ENCODE results near the gene RIBC2.

Gene RIBC2

DNA sequence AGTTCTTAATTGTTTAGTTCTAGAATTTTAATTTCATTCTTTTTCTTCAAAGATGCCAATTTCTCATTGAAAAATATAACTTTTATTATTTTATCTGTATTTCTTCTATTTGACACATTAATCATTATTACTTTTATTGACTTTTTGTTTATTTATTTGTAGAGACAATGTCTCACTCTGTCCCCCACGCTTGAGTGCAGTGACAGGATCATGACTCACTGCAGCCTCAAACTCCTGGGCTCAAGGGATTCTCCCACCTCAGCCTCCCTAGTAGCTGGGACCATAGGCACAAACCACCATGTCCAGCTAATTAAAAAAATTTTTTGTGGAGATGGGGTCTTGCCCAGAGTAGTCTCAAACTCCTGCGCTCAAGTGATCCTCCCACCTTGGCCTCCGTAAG lies 58.9 kb downstream of the RIBC2 start:
- no peak for DNase-seq

DNA sequence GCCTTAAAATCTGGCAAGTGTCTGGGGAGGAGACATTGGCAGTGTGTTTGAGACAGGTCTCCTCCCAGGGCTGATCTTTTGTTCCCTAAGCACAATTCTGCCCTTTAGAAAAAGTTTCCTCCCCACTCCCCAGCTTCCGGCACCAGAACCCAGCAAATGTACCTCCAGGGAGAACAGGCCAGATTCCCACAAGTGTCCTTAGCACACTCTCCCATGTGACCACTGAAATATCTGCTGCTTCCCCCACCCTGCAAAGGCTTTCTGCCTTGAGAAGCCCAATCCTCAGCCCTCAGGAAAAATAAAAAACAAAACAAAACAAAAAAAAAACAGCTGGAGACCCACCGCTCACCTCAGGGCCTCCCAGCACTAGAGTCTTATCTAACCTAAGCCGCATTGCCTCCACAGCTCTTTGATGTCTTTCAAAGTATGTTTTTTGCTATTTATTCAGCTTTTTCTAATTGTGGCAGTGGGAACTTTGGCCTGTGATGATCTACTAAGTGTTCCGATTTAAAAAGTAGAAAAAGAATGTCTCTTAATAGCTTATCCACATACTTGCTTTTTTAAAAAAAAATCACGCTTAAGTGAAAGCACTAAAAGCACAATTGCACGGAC lies 60.2 kb downstream of the RIBC2 start:
- no peak for DNase-seq

DNA sequence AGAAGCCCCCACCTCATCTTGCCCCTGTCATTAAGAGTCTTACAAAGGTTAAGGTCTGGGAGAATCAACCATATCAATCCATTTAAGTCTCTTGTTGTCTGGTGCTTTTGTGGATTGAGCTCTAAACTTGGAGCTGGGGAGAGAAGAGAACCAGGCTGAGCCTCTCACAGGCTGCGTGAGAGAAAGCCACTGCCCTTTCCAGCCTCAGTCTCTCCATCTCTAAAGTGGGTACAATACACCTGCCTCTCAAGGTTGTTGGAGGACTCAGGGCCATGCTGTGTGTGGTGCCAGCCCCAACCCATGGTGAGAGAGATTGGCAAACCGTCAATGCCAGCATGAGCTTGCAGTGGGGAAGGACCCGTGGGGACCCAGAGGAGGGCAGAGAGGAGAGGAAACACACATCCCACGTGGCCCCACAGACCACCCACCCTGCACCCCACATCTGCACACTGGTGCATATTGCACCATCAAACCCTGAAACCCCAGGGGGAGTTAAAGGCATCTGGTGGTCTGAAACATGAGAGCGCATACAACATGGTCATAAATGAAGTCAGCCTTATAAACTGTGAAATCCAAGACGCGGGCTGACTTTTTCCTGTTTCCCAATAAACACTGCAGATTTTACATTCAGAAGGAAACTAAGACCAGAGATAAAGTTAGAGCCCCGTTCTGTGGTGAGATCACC lies 61.7 kb downstream of the RIBC2 start:
- DNase-seq, result no peak

DNA sequence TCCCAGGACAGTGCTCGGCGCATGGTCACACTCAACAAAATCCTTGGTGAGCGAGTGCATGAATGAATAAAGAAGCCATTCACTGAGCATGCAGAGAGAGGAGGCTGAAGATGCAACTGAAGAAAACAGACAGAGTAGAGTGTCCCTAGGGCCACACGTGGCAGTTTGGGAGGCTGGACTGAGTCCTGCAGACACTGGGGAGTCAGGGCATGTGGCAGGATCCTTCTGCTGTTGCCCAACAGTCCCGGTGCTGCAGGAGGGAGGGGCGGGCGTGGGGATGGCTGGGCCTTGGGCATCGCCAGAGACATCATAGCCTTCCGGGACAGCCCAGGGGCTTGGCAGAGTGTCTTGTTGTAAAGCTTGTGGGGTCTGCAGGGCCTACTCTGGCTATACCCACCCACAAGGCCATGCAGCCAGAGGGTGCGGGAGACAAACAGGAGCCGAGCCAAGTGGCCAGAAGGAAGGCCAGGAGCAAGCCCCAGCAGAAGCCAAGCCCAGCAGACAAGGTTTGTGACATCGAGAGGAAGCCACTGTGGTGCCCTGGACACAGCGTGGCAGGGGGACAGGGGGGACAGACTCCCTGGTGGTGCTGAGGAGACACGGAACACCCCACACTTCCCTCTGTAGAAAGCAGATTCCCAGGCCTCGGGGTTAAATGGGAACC lies 62.5 kb downstream of the RIBC2 start:
- no peak for DNase-seq

DNA sequence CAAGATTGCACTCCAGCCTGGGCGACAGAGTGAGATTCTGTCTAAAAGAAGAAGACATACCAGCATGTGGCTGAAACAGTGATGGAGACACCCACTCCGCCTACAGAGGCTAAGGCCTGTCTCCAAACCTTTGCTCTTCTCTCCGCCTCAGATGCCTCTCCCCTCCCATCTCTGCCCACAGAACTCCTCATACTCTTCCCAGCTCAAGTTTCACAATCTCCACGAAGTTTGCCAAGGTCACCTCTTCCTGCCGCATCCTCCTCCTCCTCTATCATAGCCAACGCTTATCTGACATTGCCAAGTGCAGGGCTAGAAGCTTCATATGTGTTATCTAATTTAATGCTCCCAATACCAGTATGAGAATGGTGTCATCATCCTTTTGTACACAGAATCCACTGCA lies 63.3 kb downstream of the RIBC2 start:
- DNase-seq, result no peak

DNA sequence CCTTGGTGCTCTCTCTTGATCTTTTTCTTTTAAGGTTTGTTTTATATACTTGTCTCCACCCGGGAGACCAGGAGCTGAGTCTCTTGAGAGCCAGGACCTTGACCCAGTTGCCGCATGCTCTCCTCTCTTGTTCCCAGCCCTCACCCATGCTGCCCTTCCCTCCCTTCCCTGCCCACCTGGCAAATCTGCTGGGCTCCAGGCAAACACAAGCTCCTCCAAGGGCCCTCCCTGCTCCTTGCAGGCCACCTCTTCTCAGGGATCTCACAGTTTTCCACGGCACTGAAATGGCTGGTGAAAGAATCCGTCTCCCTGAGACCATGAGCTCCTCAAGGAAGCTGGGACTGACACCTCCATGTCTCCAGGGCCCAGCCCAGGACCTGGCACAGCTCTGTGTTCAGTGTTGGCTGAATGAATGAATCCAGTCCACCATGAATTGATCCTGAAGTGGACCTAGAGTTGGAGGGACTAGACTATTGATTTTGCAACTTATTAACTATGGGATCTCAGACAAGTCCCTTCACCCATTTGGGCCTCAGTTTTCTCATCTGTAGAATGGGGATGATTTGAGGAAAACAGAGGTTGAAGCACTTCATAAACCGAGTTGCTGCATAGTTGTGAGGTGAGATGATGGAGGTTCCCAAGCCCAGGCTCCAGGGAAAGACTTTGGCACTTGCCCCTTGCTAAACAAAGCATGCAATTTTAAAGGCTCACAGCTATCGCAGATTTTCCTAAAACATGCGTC lies 64.0 kb downstream of the RIBC2 start:
- DNase-seq, result no peak

DNA sequence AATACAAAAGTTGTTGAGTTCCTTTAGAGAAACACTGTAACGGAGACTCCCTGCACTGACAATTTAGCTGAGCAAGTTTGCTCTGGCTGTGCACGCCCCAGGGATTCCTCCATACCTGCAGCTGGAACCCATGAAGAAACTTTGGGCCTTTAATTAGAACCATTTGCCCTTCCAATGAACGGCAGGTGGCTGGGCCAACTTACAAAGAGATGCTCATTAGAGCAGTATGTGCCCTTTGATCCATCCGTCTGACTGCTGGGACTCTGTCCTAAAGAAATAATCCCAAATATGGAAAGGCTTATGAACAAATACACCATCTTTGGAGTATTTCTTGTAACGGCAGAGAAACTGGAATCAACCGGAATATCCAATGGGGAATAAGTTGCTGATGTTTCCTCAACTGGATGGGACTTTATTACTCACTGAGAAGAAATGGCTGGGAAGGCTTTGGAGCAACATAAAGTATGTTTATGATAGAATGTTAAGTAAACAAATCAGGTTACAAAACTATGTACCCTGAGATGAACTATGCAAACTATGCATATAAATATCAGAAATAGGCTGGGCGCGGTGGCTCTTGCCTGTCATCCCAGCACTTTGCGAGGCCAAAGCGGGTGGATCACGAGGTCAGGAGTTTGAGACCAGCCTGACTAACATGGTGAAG lies 64.7 kb downstream of the RIBC2 start:
- DNase-seq, result no peak

DNA sequence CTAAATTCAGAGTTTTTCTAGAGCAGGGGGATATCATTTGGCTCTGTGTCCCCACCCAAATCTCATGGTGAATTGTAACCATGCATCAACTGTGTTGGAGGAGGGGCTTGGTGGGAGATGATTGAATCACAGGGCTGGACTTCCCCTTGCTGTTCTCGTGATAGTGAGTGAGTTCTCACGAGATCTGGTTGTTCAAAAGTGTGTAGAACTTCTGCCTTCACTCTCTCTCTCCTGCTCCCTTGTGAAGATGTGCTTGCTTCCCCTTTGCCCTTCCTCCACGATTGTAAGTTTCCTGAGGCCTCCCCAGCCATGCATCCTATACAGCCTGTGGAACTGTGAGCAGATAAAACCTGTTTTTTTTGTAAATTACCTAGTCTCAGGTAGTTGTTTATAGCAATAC lies 67.2 kb downstream of the RIBC2 start:
- no peak for DNase-seq

DNA sequence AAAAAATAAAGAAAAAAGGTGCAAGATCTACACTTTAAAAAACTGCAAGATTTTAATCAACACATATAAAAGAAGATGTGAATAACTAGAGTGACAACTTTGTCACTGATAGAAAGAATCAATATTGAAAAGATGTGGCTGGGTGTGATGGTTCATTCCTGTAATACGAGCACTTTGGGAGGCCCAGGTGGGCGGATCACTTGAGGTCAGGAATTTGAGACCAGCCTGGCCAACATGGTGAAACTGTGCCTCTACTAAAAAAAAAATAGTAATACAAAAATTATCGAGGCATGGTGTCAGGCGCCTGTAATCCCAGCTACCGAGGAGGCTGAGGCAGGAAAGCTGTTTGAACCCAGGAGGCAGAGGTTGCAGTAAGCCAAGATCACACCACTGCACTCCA lies 68.2 kb downstream of the RIBC2 start:
- DNase-seq, result no peak

Measured in hypothalamus (tissue), 51 donors.